Limb (tissue), 2 donors: ENCODE results near the gene MAP3K9.
A peak's percentile ranks its signal among the peaks of the same experiment; 100 is the strongest.

Source experiments
- DNase-seq, 2 donors: peaks; one replicate each; pipeline ENCODE4 v3.0.0-alpha.2; 2016; ENCODE audit errors: extremely low spot score in 2 of 2

MAP3K9 gene

GRCh38 chr14:70821584-70822529 is 12.5 kb upstream of the MAP3K9 start:
- DNase-seq = peak; percentile 51 to 69

- no peak for DNase-seq
These were observed 7.2 kb upstream of the MAP3K9 start for GRCh38 chr14:70816525-70816924.

- DNase-seq = no peak
These were observed 5.2 kb upstream of the MAP3K9 start for GRCh38 chr14:70814466-70814865.

GRCh38 chr14:70812124-70812818 is 3.0 kb upstream of the MAP3K9 start:
- no peak for DNase-seq

GRCh38 chr14:70811578-70811977 is 2.3 kb upstream of the MAP3K9 start:
- DNase-seq = no peak

- no peak for DNase-seq
These were observed 1.7 kb upstream of the MAP3K9 start for GRCh38 chr14:70811050-70811449.

- DNase-seq = no peak
These were observed 1.3 kb upstream of the MAP3K9 start for GRCh38 chr14:70810621-70811020.

GRCh38 chr14:70808416-70809224 is 693 bp downstream of the MAP3K9 start:
- peak in 1 of 2 donors; percentile 56 for DNase-seq

GRCh38 chr14:70807898-70808415 is 1.4 kb downstream of the MAP3K9 start:
- DNase-seq = no peak

GRCh38 chr14:70804556-70805162 is 4.7 kb downstream of the MAP3K9 start:
- no peak for DNase-seq

- DNase-seq = no peak
These were observed 5.7 kb downstream of the MAP3K9 start for GRCh38 chr14:70803321-70804310.

- no peak for DNase-seq
These were observed 6.9 kb downstream of the MAP3K9 start for GRCh38 chr14:70802379-70802778.

- no peak for DNase-seq
These were observed 7.5 kb downstream of the MAP3K9 start for GRCh38 chr14:70801836-70802235.

GRCh38 chr14:70796551-70796950 is 12.8 kb downstream of the MAP3K9 start:
- DNase-seq = no peak

GRCh38 chr14:70794294-70794693 is 15.0 kb downstream of the MAP3K9 start:
- no peak for DNase-seq

- DNase-seq = no peak
These were observed 15.7 kb downstream of the MAP3K9 start for GRCh38 chr14:70793637-70794036.

- DNase-seq = no peak
These were observed 16.4 kb downstream of the MAP3K9 start for GRCh38 chr14:70792939-70793338.

GRCh38 chr14:70791971-70792370 is 17.3 kb downstream of the MAP3K9 start:
- no peak for DNase-seq

- DNase-seq = no peak
These were observed 19.4 kb downstream of the MAP3K9 start for GRCh38 chr14:70789961-70790360.

GRCh38 chr14:70789361-70789760 is 20.0 kb downstream of the MAP3K9 start:
- no peak for DNase-seq
